GM12892 (cell line): ENCODE data around the gene CIB2.

ENCODE experiments used
- POLR2A ChIP-seq: IDR thresholded peaks from 2 replicates; pipeline ENCODE4 v1.6.1; 2011; ENCODE audit warnings: low read depth, low read length, control low read depth
- POLR2AphosphoS5 ChIP-seq: IDR thresholded peaks from 2 replicates; pipeline ENCODE4 v1.6.1; 2011; ENCODE audit warnings: low read depth, low read length, control low read depth

DNA sequence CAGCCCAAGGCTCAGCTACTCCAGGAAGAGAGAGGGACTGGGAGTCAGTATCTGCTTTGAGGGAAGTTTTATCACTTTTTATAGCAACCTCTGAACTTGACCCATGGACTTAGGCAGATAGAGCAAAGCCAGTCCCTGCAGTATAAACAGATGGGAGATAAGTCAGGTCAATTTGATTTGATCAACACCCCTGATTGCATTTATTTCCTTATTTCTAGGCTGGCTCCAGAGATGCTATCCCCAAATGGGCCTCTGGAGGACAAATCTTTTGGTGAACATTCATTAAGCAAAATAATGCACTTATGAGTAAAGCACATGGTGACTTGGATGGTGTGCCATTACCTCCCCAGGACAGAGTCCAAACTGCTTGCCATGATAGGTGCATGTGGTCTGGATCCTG, 9.0 kb upstream of the CIB2 start:
- TF ChIP-seq POLR2A (no peak), POLR2AphosphoS5 (no peak)
